GM23338 (cell line): Measurements from ENCODE around the gene OBSL1. TPM values are rescaled to one million over a fixed set of nuclear protein-coding genes. Genes with fewer than 3 reads are reported as not detected.

ENCODE experiments used
- ATAC-seq: fragments of 200-7000 bp; cut with Tn5 transposase; 3 replicates; pipeline ENCODE4 v1.9.1; 2020
- DNase-seq: peaks from one replicate; pipeline ENCODE4 v3.0.0-alpha.2; 2015; ENCODE audit warnings: low spot score
- H2AFZ ChIP-seq: fragments of 200-600 bp; sonication (generic); 2 replicates; pipeline ENCODE4 v1.8.0; 2016; ENCODE audit warnings: antibody characterized with exemption, mild to moderate bottlenecking, moderate library complexity
- H3F3A ChIP-seq: fragments of 200-600 bp; sonication (generic); replicated peaks from 2 replicates; pipeline ENCODE4 v1.8.0; 2017; ENCODE audit warnings: antibody characterized with exemption, mixed run types, low read depth
- H3K27ac ChIP-seq: fragments of 200-600 bp; sonication (generic); 2 replicates; pipeline ENCODE4 v1.6.1; 2016; ENCODE audit warnings: low read depth
- H3K27me3 ChIP-seq: fragments of 200-600 bp; sonication (generic); 2 replicates; pipeline ENCODE4 v1.8.0; 2016; ENCODE audit warnings: mild to moderate bottlenecking, mixed run types, moderate library complexity; ENCODE audit not compliant: insufficient read depth
- H3K36me3 ChIP-seq: fragments of 200-600 bp; sonication (generic); 2 replicates; pipeline ENCODE4 v1.8.0; 2016; ENCODE audit warnings: mild to moderate bottlenecking; ENCODE audit not compliant: insufficient read depth
- H3K4me1 ChIP-seq: fragments of 200-600 bp; sonication (generic); 2 replicates; pipeline ENCODE4 v1.8.0; 2016; ENCODE audit warnings: mild to moderate bottlenecking, moderate library complexity; ENCODE audit not compliant: insufficient read depth
- H3K4me2 ChIP-seq: fragments of 200-600 bp; sonication (generic); 2 replicates; pipeline ENCODE4 v1.7.1; 2017; ENCODE audit warnings: mixed run types
- H3K4me3 ChIP-seq: fragments of 200-600 bp; sonication (generic); 2 replicates; pipeline ENCODE4 v1.6.1; 2016; ENCODE audit warnings: mixed run types
- H3K79me2 ChIP-seq: fragments of 200-600 bp; sonication (generic); replicated peaks from 2 replicates; pipeline ENCODE4 v1.8.0; 2017; ENCODE audit warnings: mild to moderate bottlenecking; ENCODE audit not compliant: insufficient read depth
- H3K9me2 ChIP-seq: fragments of 200-600 bp; sonication (generic); 2 replicates; pipeline ENCODE4 v1.8.0; 2017; ENCODE audit not compliant: insufficient read depth
- H4K20me1 ChIP-seq: fragments of 200-600 bp; sonication (generic); replicated peaks from 2 replicates; pipeline ENCODE4 v1.8.0; 2017; ENCODE audit warnings: mild to moderate bottlenecking; ENCODE audit not compliant: insufficient read depth
- H3K27ac Mint-ChIP-seq: 2 replicates; pipeline ENCODE4 v1.8.0; 2020; ENCODE audit warnings: inconsistent platforms, mild to moderate bottlenecking, moderate library complexity, mixed read lengths
- H3K27me3 Mint-ChIP-seq: 3 replicates; pipeline ENCODE4 v1.8.0; 2022; ENCODE audit warnings: low read depth, mild to moderate bottlenecking, moderate library complexity, mixed read lengths, inconsistent platforms; ENCODE audit not compliant: insufficient read depth, poor library complexity
- H3K36me3 Mint-ChIP-seq: 3 replicates; pipeline ENCODE4 v1.8.0; 2021; ENCODE audit warnings: low read depth, mild to moderate bottlenecking, inconsistent platforms, moderate library complexity, mixed read lengths
- H3K4me1 Mint-ChIP-seq: 3 replicates; pipeline ENCODE4 v1.8.0; 2020; ENCODE audit warnings: mild to moderate bottlenecking, inconsistent platforms, mixed read lengths
- H3K4me3 Mint-ChIP-seq: 3 replicates; pipeline ENCODE4 v1.8.0; 2021; ENCODE audit warnings: moderate library complexity, mild to moderate bottlenecking, inconsistent platforms, mixed read lengths
- H3K9me3 Mint-ChIP-seq: 3 replicates; pipeline ENCODE4 v1.8.0; 2020; ENCODE audit warnings: moderate library complexity, mild to moderate bottlenecking, inconsistent platforms, mixed read lengths
- EZH2phosphoT487 ChIP-seq: fragments of 200-600 bp; sonication (generic); IDR thresholded peaks from one replicate; pipeline ENCODE4 v1.8.1; 2018; ENCODE audit warnings: antibody characterized with exemption; ENCODE audit not compliant: unreplicated experiment
- POLR2AphosphoS5 ChIP-seq: IDR thresholded peaks from 2 replicates; pipeline ENCODE4 v1.6.1; 2016; ENCODE audit warnings: antibody characterized with exemption, low read depth
- polyA plus RNA-seq: library from polyadenylated mRNA; unstranded; fragments of >200 nt; fragmentation: Nextera tagmentation; extraction: Ambion mirVana; gene quantifications from 2 replicates; pipeline ENCODE4 v1.2.1, GENCODE V29; 2016
- total RNA-seq: library from RNA; depleted of rRNA; stranded (reverse); fragments of >200 nt; shearing (Covaris generic); gene quantifications from 2 replicates; pipeline ENCODE4 v1.2.3, GENCODE V29; 2014
- TF ChIP-seq, protein P1 (sequence below), 2 experiments: fragments of 200-600 bp in 1 of 2; sonication (generic) in 1 of 2; conservative IDR thresholded peaks; 2 replicates each; pipeline versions ENCODE4 v1.5.1 to v1.6.1; 2016 to 2017; ENCODE audit warnings: antibody characterized with exemption in 2 of 2, low read depth in 2 of 2, mild to moderate bottlenecking in 2 of 2, moderate library complexity in 1 of 2
- TF ChIP-seq, protein P2 (sequence below): fragments of 250-450 bp; sonication (Bioruptor Pico); IDR thresholded peaks from 2 replicates; pipeline ENCODE4 v1.5.0; 2020; ENCODE audit warnings: mild to moderate bottlenecking, moderate library complexity

The OBSL1 gene
- total and polyA plus RNA-seq, 2 experiments from 2014 or later: 94.9 to 207 TPM

DNA sequence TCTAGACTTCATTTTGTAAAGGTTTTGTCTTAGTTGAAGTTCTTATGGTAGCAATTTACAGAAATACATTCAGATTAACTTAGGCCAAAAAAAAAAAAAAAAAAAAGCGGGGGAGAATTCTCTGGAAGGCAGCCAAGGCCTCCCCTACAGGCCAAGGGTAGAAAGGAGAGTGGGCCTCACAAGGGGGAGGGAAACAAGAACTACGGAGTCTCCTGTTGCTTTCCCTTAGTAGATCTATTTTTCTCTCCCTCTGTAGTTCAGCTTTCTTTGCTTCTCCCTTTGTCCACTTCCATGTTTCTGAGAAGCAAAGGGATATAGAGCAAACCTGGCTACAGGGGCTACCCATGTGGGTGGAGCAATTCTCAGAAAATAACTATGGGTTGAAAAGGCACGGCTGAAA is 23.9 kb upstream of the OBSL1 start:
- TF ChIP-seq, protein P1, sequence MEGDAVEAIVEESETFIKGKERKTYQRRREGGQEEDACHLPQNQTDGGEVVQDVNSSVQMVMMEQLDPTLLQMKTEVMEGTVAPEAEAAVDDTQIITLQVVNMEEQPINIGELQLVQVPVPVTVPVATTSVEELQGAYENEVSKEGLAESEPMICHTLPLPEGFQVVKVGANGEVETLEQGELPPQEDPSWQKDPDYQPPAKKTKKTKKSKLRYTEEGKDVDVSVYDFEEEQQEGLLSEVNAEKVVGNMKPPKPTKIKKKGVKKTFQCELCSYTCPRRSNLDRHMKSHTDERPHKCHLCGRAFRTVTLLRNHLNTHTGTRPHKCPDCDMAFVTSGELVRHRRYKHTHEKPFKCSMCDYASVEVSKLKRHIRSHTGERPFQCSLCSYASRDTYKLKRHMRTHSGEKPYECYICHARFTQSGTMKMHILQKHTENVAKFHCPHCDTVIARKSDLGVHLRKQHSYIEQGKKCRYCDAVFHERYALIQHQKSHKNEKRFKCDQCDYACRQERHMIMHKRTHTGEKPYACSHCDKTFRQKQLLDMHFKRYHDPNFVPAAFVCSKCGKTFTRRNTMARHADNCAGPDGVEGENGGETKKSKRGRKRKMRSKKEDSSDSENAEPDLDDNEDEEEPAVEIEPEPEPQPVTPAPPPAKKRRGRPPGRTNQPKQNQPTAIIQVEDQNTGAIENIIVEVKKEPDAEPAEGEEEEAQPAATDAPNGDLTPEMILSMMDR (conservative IDR thresholded peaks at IDR 0.05; ENCODE audit: low read depth in 2 of 2): peak; percentile 34 to 42
- TF ChIP-seq POLR2AphosphoS5 (no peak), EZH2phosphoT487 (no peak)
- TF ChIP-seq, protein P2, sequence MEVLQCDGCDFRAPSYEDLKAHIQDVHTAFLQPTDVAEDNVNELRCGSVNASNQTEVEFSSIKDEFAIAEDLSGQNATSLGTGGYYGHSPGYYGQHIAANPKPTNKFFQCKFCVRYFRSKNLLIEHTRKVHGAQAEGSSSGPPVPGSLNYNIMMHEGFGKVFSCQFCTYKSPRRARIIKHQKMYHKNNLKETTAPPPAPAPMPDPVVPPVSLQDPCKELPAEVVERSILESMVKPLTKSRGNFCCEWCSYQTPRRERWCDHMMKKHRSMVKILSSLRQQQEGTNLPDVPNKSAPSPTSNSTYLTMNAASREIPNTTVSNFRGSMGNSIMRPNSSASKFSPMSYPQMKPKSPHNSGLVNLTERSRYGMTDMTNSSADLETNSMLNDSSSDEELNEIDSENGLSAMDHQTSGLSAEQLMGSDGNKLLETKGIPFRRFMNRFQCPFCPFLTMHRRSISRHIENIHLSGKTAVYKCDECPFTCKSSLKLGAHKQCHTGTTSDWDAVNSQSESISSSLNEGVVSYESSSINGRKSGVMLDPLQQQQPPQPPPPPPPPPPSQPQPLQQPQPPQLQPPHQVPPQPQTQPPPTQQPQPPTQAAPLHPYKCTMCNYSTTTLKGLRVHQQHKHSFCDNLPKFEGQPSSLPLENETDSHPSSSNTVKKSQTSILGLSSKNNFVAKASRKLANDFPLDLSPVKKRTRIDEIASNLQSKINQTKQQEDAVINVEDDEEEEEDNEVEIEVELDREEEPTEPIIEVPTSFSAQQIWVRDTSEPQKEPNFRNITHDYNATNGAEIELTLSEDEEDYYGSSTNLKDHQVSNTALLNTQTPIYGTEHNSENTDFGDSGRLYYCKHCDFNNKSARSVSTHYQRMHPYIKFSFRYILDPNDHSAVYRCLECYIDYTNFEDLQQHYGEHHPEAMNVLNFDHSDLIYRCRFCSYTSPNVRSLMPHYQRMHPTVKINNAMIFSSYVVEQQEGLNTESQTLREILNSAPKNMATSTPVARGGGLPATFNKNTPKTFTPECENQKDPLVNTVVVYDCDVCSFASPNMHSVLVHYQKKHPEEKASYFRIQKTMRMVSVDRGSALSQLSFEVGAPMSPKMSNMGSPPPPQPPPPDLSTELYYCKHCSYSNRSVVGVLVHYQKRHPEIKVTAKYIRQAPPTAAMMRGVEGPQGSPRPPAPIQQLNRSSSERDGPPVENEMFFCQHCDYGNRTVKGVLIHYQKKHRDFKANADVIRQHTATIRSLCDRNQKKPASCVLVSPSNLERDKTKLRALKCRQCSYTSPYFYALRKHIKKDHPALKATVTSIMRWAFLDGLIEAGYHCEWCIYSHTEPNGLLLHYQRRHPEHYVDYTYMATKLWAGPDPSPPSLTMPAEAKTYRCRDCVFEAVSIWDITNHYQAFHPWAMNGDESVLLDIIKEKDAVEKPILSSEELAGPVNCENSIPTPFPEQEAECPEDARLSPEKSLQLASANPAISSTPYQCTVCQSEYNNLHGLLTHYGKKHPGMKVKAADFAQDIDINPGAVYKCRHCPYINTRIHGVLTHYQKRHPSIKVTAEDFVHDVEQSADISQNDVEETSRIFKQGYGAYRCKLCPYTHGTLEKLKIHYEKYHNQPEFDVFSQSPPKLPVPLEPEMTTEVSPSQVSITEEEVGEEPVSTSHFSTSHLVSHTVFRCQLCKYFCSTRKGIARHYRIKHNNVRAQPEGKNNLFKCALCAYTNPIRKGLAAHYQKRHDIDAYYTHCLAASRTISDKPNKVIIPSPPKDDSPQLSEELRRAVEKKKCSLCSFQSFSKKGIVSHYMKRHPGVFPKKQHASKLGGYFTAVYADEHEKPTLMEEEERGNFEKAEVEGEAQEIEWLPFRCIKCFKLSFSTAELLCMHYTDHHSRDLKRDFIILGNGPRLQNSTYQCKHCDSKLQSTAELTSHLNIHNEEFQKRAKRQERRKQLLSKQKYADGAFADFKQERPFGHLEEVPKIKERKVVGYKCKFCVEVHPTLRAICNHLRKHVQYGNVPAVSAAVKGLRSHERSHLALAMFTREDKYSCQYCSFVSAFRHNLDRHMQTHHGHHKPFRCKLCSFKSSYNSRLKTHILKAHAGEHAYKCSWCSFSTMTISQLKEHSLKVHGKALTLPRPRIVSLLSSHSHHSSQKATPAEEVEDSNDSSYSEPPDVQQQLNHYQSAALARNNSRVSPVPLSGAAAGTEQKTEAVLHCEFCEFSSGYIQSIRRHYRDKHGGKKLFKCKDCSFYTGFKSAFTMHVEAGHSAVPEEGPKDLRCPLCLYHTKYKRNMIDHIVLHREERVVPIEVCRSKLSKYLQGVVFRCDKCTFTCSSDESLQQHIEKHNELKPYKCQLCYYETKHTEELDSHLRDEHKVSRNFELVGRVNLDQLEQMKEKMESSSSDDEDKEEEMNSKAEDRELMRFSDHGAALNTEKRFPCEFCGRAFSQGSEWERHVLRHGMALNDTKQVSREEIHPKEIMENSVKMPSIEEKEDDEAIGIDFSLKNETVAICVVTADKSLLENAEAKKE (CRISPR knock-in tag): no peak
- DNase-seq (peak; percentile 62), ATAC-seq (0 out of 3 replicates have a peak, but pooled peaks have one; percentile 6)
- 0 out of 2 replicates have a peak overlapping the region, but pooled peaks have one; percentile 66 for H3K27ac Mint-ChIP-seq
- peaks cover 26% of the 10 kb centered on the region for H3K4me1 ChIP-seq
- peak overlapping the region; percentile 70; the same call in 1 of the 2 replicates for H3K4me2 ChIP-seq
- peaks cover 4% of the 10 kb centered on the region for H3F3A ChIP-seq
- peak overlapping the region; percentile 79; the same call in 1 of the 2 replicates for H2AFZ ChIP-seq
- H3K36me3 ChIP-seq: no peaks in the 10 kb centered on the region
- no peaks in the 10 kb centered on the region for H4K20me1 ChIP-seq
- H3K4me3 Mint-ChIP-seq: no peak overlapping the region; the same call in 2 of the 3 replicates
- H3K9me3 Mint-ChIP-seq: no peaks in the 10 kb centered on the region; the same call in 2 of the 3 replicates
- peaks cover 2% of the 10 kb centered on the region for H3K27me3 Mint-ChIP-seq
- no peaks in the 10 kb centered on the region for H3K36me3 Mint-ChIP-seq
- no peaks in the 10 kb centered on the region for H3K9me2 ChIP-seq
- H3K79me2 ChIP-seq: peaks cover 9% of the 10 kb centered on the region; the same call in 1 of the 2 replicates
- H3K4me1 Mint-ChIP-seq: peaks cover 27% of the 10 kb centered on the region
- no peaks in the 10 kb centered on the region for H3K27me3 ChIP-seq
- peak overlapping the region; percentile 17; the same call in 1 of the 2 replicates for H3K4me3 ChIP-seq
- peak overlapping the region; percentile 97 for H3K27ac ChIP-seq
